ENCODE results near the gene TNXB.

GRCh38 chr6:32140420-32141046 lies 31.4 kb upstream of the TNXB start:
- no peak for TF ChIP-seq CTCF (conservative IDR thresholded peaks at IDR 0.05 in 1 of 2, IDR thresholded peaks at IDR 0.05 in 1 of 2; ENCODE audit: low read depth in 1 of 2, low read length in 2 of 2)
- no peak for TF ChIP-seq EZH2 (IDR thresholded peaks at IDR 0.05; ENCODE audit: low read length, missing control alignments)
